GM21786 (cell line): ENCODE results near the gene DENR.
A peak's percentile ranks its signal among the peaks of the same experiment; 100 is the strongest.
"Not testable (repeated sequence)": the region's sequence is repeated elsewhere in the genome, so short reads cannot be mapped to it uniquely, and the experiment has no call there.

Experiments used
- ATAC-seq: cut with Tn5 transposase; IDR thresholded peaks from one replicate; pipeline ENCODE4 v1.9.1; 2021; ENCODE audit not compliant: unreplicated experiment

DENR gene

GRCh38 chr12:122752464-122753318 is at the start of gene DENR:
Gene DENR (plus strand): TSS chr12:122752824. CDS start chr12:122753702, 878 bp downstream.
- peak; percentile 93 for ATAC-seq

- not testable (repeated sequence) for ATAC-seq
Measured at GRCh38 chr12:122702890-122703611, 49.6 kb upstream of the DENR start, which contains the start of gene HCAR2. Gene HCAR2 (minus strand): TSS chr12:122703357. CDS start chr12:122703283, 74 bp downstream.

- not testable (repeated sequence) for ATAC-seq
Measured at GRCh38 chr12:122703841-122704240, 48.8 kb upstream of the DENR start.

- not testable (repeated sequence) for ATAC-seq
Measured at GRCh38 chr12:122709287-122709686, 43.3 kb upstream of the DENR start.

- ATAC-seq = not testable (repeated sequence)
Measured at GRCh38 chr12:122710341-122710740, 42.3 kb upstream of the DENR start.

GRCh38 chr12:122711266-122711665 is 41.4 kb upstream of the DENR start:
- not testable (repeated sequence) for ATAC-seq

- ATAC-seq = not testable (repeated sequence)
Measured at GRCh38 chr12:122713491-122714188, 39.0 kb upstream of the DENR start.

- ATAC-seq = not testable (repeated sequence)
Measured at GRCh38 chr12:122715211-122715610, 37.4 kb upstream of the DENR start.

- not testable (repeated sequence) for ATAC-seq
Measured at GRCh38 chr12:122716658-122717057, 36.0 kb upstream of the DENR start, which contains the start of gene HCAR3. Gene HCAR3 (minus strand): TSS chr12:122716811. CDS start chr12:122716737, 74 bp downstream.

GRCh38 chr12:122721057-122721545 is 31.5 kb upstream of the DENR start:
- no peak for ATAC-seq

- no peak for ATAC-seq
Measured at GRCh38 chr12:122722387-122722786, 30.2 kb upstream of the DENR start.

- no peak for ATAC-seq
Measured at GRCh38 chr12:122724641-122725243, 27.9 kb upstream of the DENR start.

GRCh38 chr12:122725452-122726079 is 27.1 kb upstream of the DENR start:
- no peak for ATAC-seq

GRCh38 chr12:122726080-122726558 is 26.5 kb upstream of the DENR start:
- ATAC-seq = peak; percentile 39

GRCh38 chr12:122729583-122730214 is 22.9 kb upstream of the DENR start:
- ATAC-seq = no peak

GRCh38 chr12:122730215-122731014 is 22.2 kb upstream of the DENR start, which contains the start of gene HCAR1:
Gene HCAR1 (minus strand): TSS chr12:122730844. CDS start chr12:122730339, 505 bp downstream.
- no peak for ATAC-seq

- ATAC-seq = no peak
Measured at GRCh38 chr12:122732170-122732569, 20.5 kb upstream of the DENR start.

- no peak for ATAC-seq
Measured at GRCh38 chr12:122732611-122733010, 20.0 kb upstream of the DENR start.
